Gastroesophageal sphincter (tissue), 4 donors: ENCODE measurements around the gene PROZ. TPM values are rescaled to one million over a fixed set of nuclear protein-coding genes. Genes with fewer than 3 reads are reported as not detected.
A peak's percentile ranks its signal among the peaks of the same experiment; 100 is the strongest.

Source experiments
- ATAC-seq: fragments of 150-250 bp; one replicate; pipeline ENCODE4 v1.9.1; 2016; ENCODE audit warnings: mild to moderate bottlenecking, moderate library complexity
- H3K27ac ChIP-seq, 4 donors: fragments of 200-600 bp; sonication (generic) in 3 of 4; 1 replicate in 3 of 4; 2 replicates in 1 of 4; pipeline ENCODE4 v1.5.1; 2016 to 2019
- H3K27me3 ChIP-seq: fragments of 200-600 bp; sonication (generic); one replicate; pipeline ENCODE4 v1.5.1; 2019
- H3K36me3 ChIP-seq, 2 donors: fragments of 200-600 bp; sonication (generic); one replicate each; pipeline ENCODE4 v1.5.1; 2019; ENCODE audit warnings: control low read depth in 1 of 2
- H3K4me1 ChIP-seq, 3 donors: fragments of 200-600 bp; sonication (generic); 1 replicate in 2 of 3; 2 replicates in 1 of 3; pipeline ENCODE4 v1.5.1; 2016 to 2019; ENCODE audit warnings: control low read depth in 2 of 3
- H3K4me3 ChIP-seq, 2 donors: fragments of 200-600 bp; sonication (generic); one replicate each; pipeline ENCODE4 v1.5.1; 2019; ENCODE audit warnings: mild to moderate bottlenecking in 1 of 2, moderate library complexity in 1 of 2
- H3K9me3 ChIP-seq, 3 donors: fragments of 200-600 bp; sonication (generic); one replicate each; pipeline ENCODE4 v1.5.1; 2017 to 2019; ENCODE audit warnings: control low read depth in 2 of 3
- CTCF ChIP-seq, 4 experiments: fragments of 200-600 bp in 2 of 4; fragments of 450-650 bp in 2 of 4; sonication (generic) in 1 of 4; IDR thresholded peaks; one replicate each; pipeline ENCODE4 v1.5.1; 2017 to 2019; ENCODE audit warnings: antibody characterized with exemption in 4 of 4, mild to moderate bottlenecking in 2 of 4, moderate library complexity in 2 of 4
- EP300 ChIP-seq: sonication (generic); formaldehyde crosslinking; IDR thresholded peaks from one replicate; pipeline ENCODE4 v1.6.1; 2017; ENCODE audit warnings: antibody characterized with exemption, mild to moderate bottlenecking
- POLR2A ChIP-seq, 2 donors: fragments of 450-650 bp; IDR thresholded peaks; one replicate each; pipeline ENCODE4 v1.6.1; 2017; ENCODE audit warnings: antibody characterized with exemption in 2 of 2, mild to moderate bottlenecking in 2 of 2, moderate library complexity in 1 of 2
- POLR2AphosphoS5 ChIP-seq: sonication (generic); formaldehyde crosslinking; IDR thresholded peaks from one replicate; pipeline ENCODE4 v1.6.1; 2017; ENCODE audit warnings: antibody characterized with exemption
- WGBS, 2 donors: methylation state at CpG; one replicate each; pipeline ENCODE4 v1.1.5; 2018; ENCODE audit warnings: low coverage in 1 of 2; 5-methylcytosine and 5-hydroxymethylcytosine counted together
- total RNA-seq, 4 donors: library from RNA; depleted of rRNA; stranded (reverse); fragments of >200 nt; gene quantifications; one replicate each; pipeline ENCODE4 v1.1.0, GENCODE V29; 2016

Gene PROZ
- total RNA-seq, 4 donors from 2014 or later, result not detected

DNA sequence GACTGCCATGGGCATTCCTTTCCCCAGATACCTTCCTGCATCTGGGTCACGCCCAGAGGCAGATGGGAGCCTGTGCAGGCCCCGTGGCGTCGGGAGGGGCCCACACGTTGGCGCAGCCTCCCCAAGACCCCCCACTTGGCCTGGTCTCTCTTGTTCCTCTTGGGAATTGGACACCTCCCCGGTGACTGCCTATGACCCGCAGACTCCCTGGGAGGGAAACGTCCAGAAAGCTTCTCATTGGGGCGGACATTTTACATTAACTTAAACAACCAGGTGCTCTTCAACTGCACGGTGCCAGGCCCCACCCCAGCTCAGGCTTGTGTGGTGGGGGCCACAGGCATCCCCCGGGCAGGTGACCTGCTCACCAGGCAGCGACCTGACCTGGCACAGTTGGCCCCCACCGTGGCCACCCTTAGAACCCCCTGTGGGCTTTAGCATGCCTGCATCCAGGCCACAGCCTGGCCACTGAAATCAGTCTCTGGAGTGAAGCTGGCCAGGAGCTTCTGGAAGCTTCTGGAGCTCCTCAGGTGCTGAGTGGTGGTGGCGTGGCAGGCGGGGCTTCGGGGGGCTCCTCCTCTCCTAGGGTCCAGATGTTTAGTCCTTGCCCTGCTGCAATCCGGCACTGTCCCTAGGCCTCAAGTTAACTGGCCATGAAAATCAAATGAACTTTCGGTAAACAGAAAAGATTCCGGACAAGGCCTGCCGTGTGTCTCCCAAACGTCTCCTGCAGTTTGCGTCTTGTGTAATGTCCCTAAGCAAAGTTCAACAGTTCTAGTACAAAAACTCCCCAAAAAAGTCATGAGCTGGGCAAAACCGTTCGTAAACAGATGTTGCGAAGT lies 8.5 kb upstream of the PROZ start:
- peaks cover 0 to 23% (median 7%) of the 10 kb centered on the region in 3 donors for H3K4me1 ChIP-seq
- TF ChIP-seq POLR2AphosphoS5 (no peak), POLR2A (IDR thresholded peaks at IDR 0.05) (no peak), CTCF (IDR thresholded peaks at IDR 0.05) (no peak)
- no peaks in the 10 kb centered on the region for H3K27me3 ChIP-seq
- ATAC-seq, result no peak
- WGBS, 2 donors, result 85 to 98% methylated on average over 6 to 9 of the region's 26 CpGs
- no peak overlapping the region for H3K27ac ChIP-seq
- H3K9me3 ChIP-seq, result no peaks in the 10 kb centered on the region
- H3K4me3 ChIP-seq, result no peak overlapping the region
- no peaks in the 10 kb centered on the region for H3K36me3 ChIP-seq

DNA sequence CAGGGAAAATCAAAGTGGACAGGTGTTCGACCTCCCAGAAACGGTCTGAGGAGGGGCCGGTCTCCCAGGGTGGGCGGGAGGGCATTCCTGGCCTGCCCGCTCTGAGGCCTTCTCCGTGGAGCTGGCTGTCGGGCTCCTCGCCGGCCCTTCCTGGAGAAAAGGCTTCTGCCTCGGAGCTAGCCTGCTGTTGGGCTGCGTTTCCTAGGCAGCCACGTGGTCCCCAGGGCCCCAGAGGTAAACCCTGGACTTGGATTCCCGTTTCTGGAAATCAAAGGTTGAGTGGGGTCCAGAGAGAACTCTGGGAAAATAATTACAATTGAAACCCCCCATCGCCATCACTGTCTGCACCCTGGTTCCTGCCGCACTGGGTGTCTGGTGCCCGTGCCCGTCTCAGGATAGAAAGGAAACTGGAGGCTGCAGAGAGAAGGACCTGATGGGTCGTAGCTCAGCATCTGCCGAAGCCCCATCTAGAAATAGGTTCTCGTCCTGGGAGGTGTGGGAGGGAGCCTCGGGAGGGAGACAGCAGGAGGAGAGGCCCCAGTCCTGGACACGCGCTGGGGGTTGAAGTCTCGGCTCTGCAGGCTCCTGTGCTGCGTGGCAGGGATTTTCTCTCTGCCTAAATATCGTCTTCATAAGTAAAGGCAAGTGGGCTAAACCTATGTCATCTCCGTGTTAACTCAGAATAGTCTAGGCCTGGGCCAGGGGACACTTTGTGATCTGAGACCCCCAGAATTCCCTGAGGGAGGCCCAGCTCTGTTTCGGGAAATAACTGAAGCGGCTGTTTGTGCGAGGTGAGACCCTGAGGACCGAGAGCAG lies 7.7 kb upstream of the PROZ start:
- Histone ChIP-seq H3K4me1 (peaks cover 0 to 25% (median 7%) of the 10 kb centered on the region in 3 donors), H3K27ac (no peak overlapping the region), H3K36me3 (no peaks in the 10 kb centered on the region), H3K4me3 (no peak overlapping the region), H3K27me3 (no peaks in the 10 kb centered on the region), H3K9me3 (no peaks in the 10 kb centered on the region)
- TF ChIP-seq CTCF (IDR thresholded peaks at IDR 0.05), result no peak
- no peak for TF ChIP-seq POLR2AphosphoS5
- no peak for TF ChIP-seq EP300
- TF ChIP-seq POLR2A (IDR thresholded peaks at IDR 0.05), result no peak
- no peak for ATAC-seq
- 83 to 86% methylated on average over 1 to 12 of the region's 31 CpGs for whole genome bisulfite sequencing, 2 donors

- 64 to 71% methylated on average over 17 to 21 of the region's 28 CpGs for WGBS, 2 donors
- peaks cover 0 to 25% (median 7%) of the 10 kb centered on the region in 3 donors for H3K4me1 ChIP-seq
- no peak for TF ChIP-seq EP300
- no peak for TF ChIP-seq POLR2AphosphoS5
- TF ChIP-seq CTCF (IDR thresholded peaks at IDR 0.05), result no peak
- no peak for TF ChIP-seq POLR2A (IDR thresholded peaks at IDR 0.05)
- ATAC-seq, result peak; percentile 10
- H3K36me3 ChIP-seq, result no peaks in the 10 kb centered on the region
- H3K27ac ChIP-seq, result no peak overlapping the region
- peak overlapping the region in 1 of 2 donors; percentile 44 for H3K4me3 ChIP-seq
- H3K27me3 ChIP-seq, result no peaks in the 10 kb centered on the region
- H3K9me3 ChIP-seq, result no peaks in the 10 kb centered on the region
Measured at GRCh38 chr13:113151745-113152690, 6.4 kb upstream of the PROZ start.

- WGBS, 2 donors, result 13 to 27% methylated on average over 2 of the region's 2 CpGs
- no peak for ATAC-seq
- Histone ChIP-seq H3K9me3 (no peaks in the 10 kb centered on the region), H3K27ac (peak overlapping the region in 1 of 4 donors; percentile 83), H3K27me3 (no peaks in the 10 kb centered on the region), H3K4me3 (peak overlapping the region in 1 of 2 donors; percentile 44), H3K36me3 (no peaks in the 10 kb centered on the region), H3K4me1 (peaks cover 0 to 25% (median 7%) of the 10 kb centered on the region in 3 donors)
- TF ChIP-seq POLR2AphosphoS5 (no peak), EP300 (no peak), CTCF (IDR thresholded peaks at IDR 0.05) (no peak), POLR2A (IDR thresholded peaks at IDR 0.05) (no peak)
Measured at GRCh38 chr13:113152691-113152983, 5.8 kb upstream of the PROZ start.
